Dendritic cell treated with granulocyte-macrophage colony-stimulating factor and Interleukin-4, amounts not matched to agents 40 ng/mL and 50 ng/mL, for 4 days (primary cell): ENCODE results near the gene RASAL2.
"Not testable (repeated sequence)": the region's sequence is repeated elsewhere in the genome, so short reads cannot be mapped to it uniquely, and the experiment has no call there.

Source experiments
- H3K27ac Mint-ChIP-seq: one replicate; pipeline ENCODE4 v1.8.0; 2022; ENCODE audit warnings: mild to moderate bottlenecking, mixed read lengths
- H3K27me3 Mint-ChIP-seq: one replicate; pipeline ENCODE4 v1.8.0; 2022; ENCODE audit warnings: mild to moderate bottlenecking, mixed read lengths
- H3K36me3 Mint-ChIP-seq: one replicate; pipeline ENCODE4 v1.8.0; 2022; ENCODE audit warnings: low read depth, mixed read lengths
- H3K4me1 Mint-ChIP-seq: one replicate; pipeline ENCODE4 v1.8.0; 2022; ENCODE audit warnings: low read depth, mixed read lengths
- H3K4me3 Mint-ChIP-seq: one replicate; pipeline ENCODE4 v1.8.0; 2022; ENCODE audit warnings: mild to moderate bottlenecking, moderate library complexity, mixed read lengths
- H3K9me3 Mint-ChIP-seq: one replicate; pipeline ENCODE4 v1.8.0; 2022; ENCODE audit warnings: mixed read lengths
- intact Hi-C: fragments of 100-400 bp; cut with micrococcal nuclease; formaldehyde crosslinking; loops from one replicate; pipeline ENCODE4 v1.15.0; 2022

Gene RASAL2

GRCh38 chr1:178091454-178091853 lies 2.5 kb upstream of the RASAL2 start:
- H3K9me3 Mint-ChIP-seq, H3K4me3 Mint-ChIP-seq, H3K27me3 Mint-ChIP-seq, H3K27ac Mint-ChIP-seq: not testable (repeated sequence)
- peaks cover 48% of the 10 kb centered on the region for H3K4me1 Mint-ChIP-seq
- intact Hi-C loops: loop anchor here (5.0 kb wide), 2 partner anchors 101 to 191 kb away; no protein-coding TSS in a partner anchor
- peaks cover 16% of the 10 kb centered on the region for H3K36me3 Mint-ChIP-seq

DNA sequence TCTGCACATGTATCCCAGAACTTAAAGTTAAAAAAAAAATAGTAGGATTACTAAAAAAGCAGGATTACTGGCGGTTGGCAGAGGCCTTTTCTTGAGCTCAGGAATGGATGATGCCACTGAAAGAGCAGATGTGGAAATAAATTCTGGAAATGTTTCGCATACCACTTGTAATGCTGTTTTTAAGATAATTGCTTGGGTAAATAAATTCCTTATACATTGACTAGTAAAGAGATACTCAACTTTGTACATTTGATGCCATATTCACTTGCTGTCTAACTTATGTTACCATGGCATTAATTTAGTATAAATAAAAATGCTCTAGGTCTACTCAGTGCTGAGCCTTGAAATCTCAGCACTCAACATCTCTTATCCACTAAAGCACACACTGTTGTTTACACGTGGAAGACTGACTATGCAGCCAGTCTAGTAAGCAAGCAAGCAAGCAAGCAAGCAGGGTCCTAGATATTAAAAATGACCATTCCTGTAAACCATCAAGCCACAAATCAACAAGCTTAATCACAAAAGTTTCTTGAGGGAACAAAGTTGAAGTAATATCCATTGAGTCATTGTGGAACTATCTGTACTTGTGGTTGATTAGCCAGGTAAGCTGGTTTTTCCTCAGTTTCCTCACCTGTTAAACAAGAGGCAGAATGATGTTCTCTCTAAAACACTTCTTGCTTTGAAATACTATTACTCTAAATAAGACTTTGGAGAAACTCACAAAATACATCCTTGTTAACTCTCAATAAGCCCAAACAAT lies 1.7 kb upstream of the RASAL2 start:
- Mint-ChIP-seq H3K4me1 (peaks cover 48% of the 10 kb centered on the region), H3K36me3 (peaks cover 16% of the 10 kb centered on the region), H3K27me3 (no peaks in the 10 kb centered on the region), H3K9me3 (no peaks in the 10 kb centered on the region), H3K27ac (peak overlapping the region; percentile 86), H3K4me3 (no peak overlapping the region)
- intact Hi-C loops: loop anchor here (2.0 to 5.0 kb wide), 3 partner anchors 35 to 190 kb away; no protein-coding TSS in a partner anchor

DNA sequence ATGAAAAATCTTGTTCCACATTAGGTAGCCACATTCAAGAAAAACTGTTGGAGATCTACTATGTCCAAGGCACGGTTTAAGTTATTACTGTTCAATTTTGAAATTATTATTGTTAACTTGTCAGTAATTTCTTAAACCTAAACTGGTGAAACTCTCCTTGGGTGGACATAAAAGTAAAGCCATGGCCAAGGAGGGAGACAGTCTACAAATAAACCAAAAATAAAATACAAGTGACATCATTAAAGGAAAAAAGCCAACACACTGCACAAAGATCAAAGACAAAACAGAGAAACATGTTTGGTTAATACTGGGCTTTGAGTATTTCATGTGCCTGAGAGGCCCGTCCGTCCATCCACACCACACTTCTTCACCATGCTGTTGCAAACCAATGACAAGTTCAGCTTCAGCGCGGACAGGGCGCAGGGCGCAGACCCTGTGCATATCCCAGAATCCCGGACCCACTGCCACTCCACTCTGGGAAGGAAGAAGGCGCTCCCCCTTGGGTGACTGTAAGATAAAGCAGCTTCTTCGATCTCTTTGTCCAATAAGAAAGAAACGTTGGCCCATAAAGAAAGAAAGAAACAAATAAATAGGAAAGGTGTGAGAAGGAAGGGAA lies 918 bp upstream of the RASAL2 start:
- no peaks in the 10 kb centered on the region for H3K27me3 Mint-ChIP-seq
- H3K4me1 Mint-ChIP-seq: peaks cover 56% of the 10 kb centered on the region
- peaks cover 16% of the 10 kb centered on the region for H3K36me3 Mint-ChIP-seq
- peak overlapping the region; percentile 86 for H3K27ac Mint-ChIP-seq
- peak overlapping the region; percentile 85 for H3K4me3 Mint-ChIP-seq
- intact Hi-C loops: loop anchor here (1.0 to 5.0 kb wide), 4 partner anchors 26 to 189 kb away; no protein-coding TSS in a partner anchor
- no peaks in the 10 kb centered on the region for H3K9me3 Mint-ChIP-seq

DNA sequence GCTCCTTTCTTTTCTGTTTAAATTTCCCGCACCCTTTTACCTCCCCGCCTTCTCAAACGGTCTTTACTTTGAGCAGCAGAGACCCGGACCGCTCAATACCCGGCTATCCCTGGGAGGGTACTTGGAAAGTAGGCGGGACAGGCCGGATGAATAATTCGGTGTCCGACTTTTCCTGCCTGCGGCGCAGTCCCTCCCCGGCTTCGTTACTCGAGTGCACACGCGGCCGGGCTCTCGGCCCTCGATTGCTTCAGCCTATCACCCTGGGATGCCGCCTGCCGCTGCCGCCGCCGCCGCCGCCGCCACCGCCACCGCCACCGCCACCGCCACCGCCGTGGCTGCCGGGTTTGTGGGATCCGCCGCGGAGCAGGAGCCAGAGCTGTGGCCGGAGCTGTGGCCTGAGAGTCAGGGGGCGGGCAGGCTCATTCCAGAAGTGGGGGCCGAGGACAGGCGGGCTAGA lies 382 bp upstream of the RASAL2 start:
- Mint-ChIP-seq H3K4me1 (peaks cover 61% of the 10 kb centered on the region), H3K27me3 (no peaks in the 10 kb centered on the region), H3K27ac (peak overlapping the region; percentile 86), H3K36me3 (peaks cover 16% of the 10 kb centered on the region), H3K9me3 (no peaks in the 10 kb centered on the region), H3K4me3 (peak overlapping the region; percentile 85)
- intact Hi-C loops: loop anchor here (1.0 to 5.0 kb wide), 4 partner anchors 26 to 189 kb away; no protein-coding TSS in a partner anchor

- Mint-ChIP-seq H3K9me3 (no peaks in the 10 kb centered on the region), H3K36me3 (peaks cover 16% of the 10 kb centered on the region), H3K27me3 (no peaks in the 10 kb centered on the region), H3K4me3 (peak overlapping the region; percentile 85), H3K4me1 (peaks cover 54% of the 10 kb centered on the region), H3K27ac (peak overlapping the region; percentile 86)
- intact Hi-C loops: loop anchor here (5.0 kb wide), 4 partner anchors 37 to 187 kb away; no protein-coding TSS in a partner anchor
Measured at GRCh38 chr1:178094739-178095645, 1.1 kb downstream of the RASAL2 start.

DNA sequence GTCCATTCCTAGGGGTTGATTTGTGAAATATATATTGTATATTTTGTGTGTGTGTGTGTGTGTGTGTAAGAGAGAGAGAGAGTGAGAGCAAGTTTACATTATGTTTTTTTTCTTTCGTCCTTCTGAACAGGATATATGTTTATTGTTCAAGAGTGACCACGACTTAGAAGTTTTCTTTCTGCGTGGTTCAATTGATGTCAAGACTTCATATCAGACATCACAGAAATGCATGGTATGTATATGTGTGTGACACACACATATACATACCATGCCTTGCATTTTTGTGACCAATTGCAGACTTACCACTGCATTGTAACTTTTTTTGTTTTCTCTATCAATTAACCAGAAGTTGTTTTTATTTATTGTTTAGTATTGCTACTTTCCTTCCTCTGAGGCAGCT lies 2.5 kb downstream of the RASAL2 start:
- no peaks in the 10 kb centered on the region for H3K27me3 Mint-ChIP-seq
- H3K4me3 Mint-ChIP-seq: peak overlapping the region; percentile 52
- peaks cover 16% of the 10 kb centered on the region for H3K36me3 Mint-ChIP-seq
- H3K4me1 Mint-ChIP-seq: peaks cover 68% of the 10 kb centered on the region
- intact Hi-C loops: loop anchor here (5.0 kb wide), 2 partner anchors 36 to 64 kb away; no protein-coding TSS in a partner anchor
- no peaks in the 10 kb centered on the region for H3K9me3 Mint-ChIP-seq
- H3K27ac Mint-ChIP-seq: peak overlapping the region; percentile 32

- intact Hi-C loops: loop anchor here (5.0 kb wide), 2 partner anchors 34 to 66 kb away; no protein-coding TSS in a partner anchor
- Mint-ChIP-seq H3K36me3 (peaks cover 13% of the 10 kb centered on the region), H3K27ac (no peak overlapping the region)
Measured at GRCh38 chr1:178098262-178098661, 4.4 kb downstream of the RASAL2 start.

GRCh38 chr1:178101266-178101630 lies 7.3 kb downstream of the RASAL2 start:
- Mint-ChIP-seq H3K9me3 (no peaks in the 10 kb centered on the region), H3K27ac (peak overlapping the region; percentile 59), H3K4me1 (peaks cover 39% of the 10 kb centered on the region), H3K36me3 (no peaks in the 10 kb centered on the region), H3K4me3 (no peak overlapping the region), H3K27me3 (no peaks in the 10 kb centered on the region)
- intact Hi-C loops: no loop called here

More at GRCh38 chr1:178098262-178098661, 4.4 kb downstream of the RASAL2 start:
- Mint-ChIP-seq H3K4me1 (peaks cover 58% of the 10 kb centered on the region), H3K27me3 (no peaks in the 10 kb centered on the region), H3K4me3 (no peak overlapping the region), H3K9me3 (no peaks in the 10 kb centered on the region)

DNA sequence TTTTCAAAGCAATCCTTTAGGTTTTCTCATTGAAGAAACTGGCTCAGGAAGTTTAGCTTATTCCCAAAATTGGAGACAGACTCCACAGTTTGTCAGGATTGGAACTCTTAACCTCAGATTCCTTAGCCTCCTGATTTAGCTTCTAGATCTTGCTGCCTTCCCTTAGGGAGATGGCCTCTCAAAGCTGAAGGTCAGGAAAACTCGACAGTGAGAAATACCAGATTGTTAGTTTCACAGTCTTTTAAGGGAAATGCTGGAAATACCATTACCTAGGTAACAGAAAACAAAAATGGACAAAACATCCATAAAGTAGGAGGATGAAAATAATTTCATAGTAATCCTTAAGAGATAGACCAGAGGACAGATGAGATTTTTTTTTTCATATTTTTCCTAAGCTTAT lies 7.8 kb downstream of the RASAL2 start:
- no peak overlapping the region for H3K27ac Mint-ChIP-seq
- intact Hi-C loops: no loop called here
- no peaks in the 10 kb centered on the region for H3K36me3 Mint-ChIP-seq
- no peak overlapping the region for H3K4me3 Mint-ChIP-seq
- no peaks in the 10 kb centered on the region for H3K27me3 Mint-ChIP-seq
- H3K9me3 Mint-ChIP-seq: no peaks in the 10 kb centered on the region
- H3K4me1 Mint-ChIP-seq: peaks cover 35% of the 10 kb centered on the region

GRCh38 chr1:178102218-178102617 lies 8.3 kb downstream of the RASAL2 start:
- Mint-ChIP-seq H3K36me3 (no peaks in the 10 kb centered on the region), H3K9me3 (no peaks in the 10 kb centered on the region), H3K4me3 (no peak overlapping the region), H3K27me3 (no peaks in the 10 kb centered on the region), H3K4me1 (peaks cover 32% of the 10 kb centered on the region), H3K27ac (no peak overlapping the region)
- intact Hi-C loops: no loop called here

DNA sequence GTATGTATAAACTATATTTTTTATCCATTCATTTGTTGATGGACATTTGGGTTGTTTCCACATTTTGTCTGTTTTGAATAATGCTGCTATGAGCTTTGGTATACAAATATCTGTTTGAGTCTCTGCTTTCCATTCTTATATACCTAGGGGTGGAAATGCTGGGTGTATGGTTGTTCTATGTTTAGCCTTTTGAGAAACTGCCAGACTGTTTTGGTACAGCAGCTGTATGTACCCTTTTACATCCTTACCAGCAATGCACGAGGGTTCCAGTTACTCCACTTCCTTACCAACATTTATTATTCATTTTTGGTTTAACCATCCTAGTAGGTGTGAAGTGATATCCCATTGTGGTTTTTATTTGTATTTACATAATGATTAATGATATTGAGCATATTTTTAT lies 13.9 kb downstream of the RASAL2 start:
- H3K4me1 Mint-ChIP-seq: peaks cover 6% of the 10 kb centered on the region
- intact Hi-C loops: no loop called here
- H3K27ac Mint-ChIP-seq: no peak overlapping the region

GRCh38 chr1:178109348-178110143 lies 15.6 kb downstream of the RASAL2 start:
- intact Hi-C loops: no loop called here
- Mint-ChIP-seq H3K27ac (peak overlapping the region; percentile 34), H3K9me3 (no peaks in the 10 kb centered on the region), H3K4me1 (peaks cover 11% of the 10 kb centered on the region), H3K4me3 (no peak overlapping the region), H3K27me3 (no peaks in the 10 kb centered on the region), H3K36me3 (no peaks in the 10 kb centered on the region)

More for the DNA sequence above, 13.9 kb downstream of the RASAL2 start:
- Mint-ChIP-seq H3K4me3 (no peak overlapping the region), H3K27me3 (no peaks in the 10 kb centered on the region), H3K9me3 (no peaks in the 10 kb centered on the region), H3K36me3 (no peaks in the 10 kb centered on the region)

DNA sequence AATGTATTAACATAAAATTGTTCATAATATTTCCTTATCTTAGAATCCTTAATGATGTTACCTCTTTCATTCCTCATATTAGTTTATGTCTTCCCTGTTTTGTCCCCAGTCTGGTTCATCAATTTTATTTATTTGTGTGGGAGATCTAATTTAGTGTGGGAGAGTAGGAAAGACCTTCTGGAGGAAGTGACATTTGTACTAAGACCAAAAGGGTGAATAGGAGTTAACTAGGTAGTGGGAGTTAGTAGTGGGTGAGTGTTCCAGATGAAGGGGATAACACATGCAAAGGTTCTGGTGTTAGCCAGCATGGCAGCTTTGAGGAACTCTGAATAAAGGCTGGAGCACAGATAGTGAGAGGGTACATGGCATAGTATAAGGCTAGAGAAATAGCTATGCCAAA lies 21.4 kb downstream of the RASAL2 start:
- Mint-ChIP-seq H3K4me3 (no peak overlapping the region), H3K36me3 (no peaks in the 10 kb centered on the region)

More for the DNA sequence above, 21.4 kb downstream of the RASAL2 start:
- intact Hi-C loops: no loop called here
- H3K4me1 Mint-ChIP-seq: peaks cover 33% of the 10 kb centered on the region
- no peaks in the 10 kb centered on the region for H3K27me3 Mint-ChIP-seq
- peak overlapping the region; percentile 21 for H3K27ac Mint-ChIP-seq
- no peaks in the 10 kb centered on the region for H3K9me3 Mint-ChIP-seq
